GM10266 (cell line): ENCODE data around the gene EHMT1.
"Not testable (repeated sequence)": the region's sequence is repeated elsewhere in the genome, so short reads cannot be mapped to it uniquely, and the experiment has no call there.

ENCODE experiments used
- DNase-seq: peaks from one replicate; pipeline ENCODE4 v3.0.0; 2012; ENCODE audit errors: extremely low spot score
- TF ChIP-seq, protein P1 (sequence below): IDR thresholded peaks from 2 replicates; pipeline ENCODE4 v1.5.1; 2012; ENCODE audit warnings: mild to moderate bottlenecking, low read depth; ENCODE audit not compliant: control insufficient read depth, insufficient read depth; ENCODE audit errors: missing control alignments

The EHMT1 gene

DNA sequence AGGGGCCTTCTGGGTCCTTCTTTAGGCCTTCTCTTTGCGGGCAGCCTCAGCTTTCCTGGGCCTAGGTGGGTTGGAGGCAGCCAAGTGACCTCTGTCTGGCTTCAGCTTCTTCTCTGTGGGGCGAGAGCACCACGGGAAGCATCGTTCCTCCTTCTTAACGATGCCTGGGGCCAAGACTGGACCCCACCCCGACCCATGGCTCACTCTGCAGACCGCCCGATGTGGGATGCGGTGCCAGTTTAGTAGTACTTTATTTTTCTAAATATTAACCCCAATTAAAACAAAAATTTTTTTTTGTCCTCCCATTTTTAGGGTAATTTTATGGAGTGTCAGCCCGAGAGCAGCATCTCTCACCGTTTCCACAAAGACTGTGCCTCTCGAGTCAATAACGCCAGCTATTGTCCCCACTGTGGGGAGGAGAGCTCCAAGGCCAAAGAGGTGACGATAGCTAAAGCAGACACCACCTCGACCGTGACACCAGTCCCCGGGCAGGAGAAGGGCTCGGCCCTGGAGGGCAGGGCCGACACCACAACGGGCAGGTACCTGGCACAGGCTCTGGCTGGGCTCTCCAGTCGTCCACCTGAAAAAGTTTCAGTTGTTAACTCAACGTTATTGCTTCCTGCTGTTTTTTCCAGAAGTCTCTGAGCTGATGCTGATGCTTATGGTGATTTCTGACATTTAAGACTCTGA lies 157.6 kb downstream of the EHMT1 start:
- DNase-seq, result no peak
- TF ChIP-seq, protein P1, sequence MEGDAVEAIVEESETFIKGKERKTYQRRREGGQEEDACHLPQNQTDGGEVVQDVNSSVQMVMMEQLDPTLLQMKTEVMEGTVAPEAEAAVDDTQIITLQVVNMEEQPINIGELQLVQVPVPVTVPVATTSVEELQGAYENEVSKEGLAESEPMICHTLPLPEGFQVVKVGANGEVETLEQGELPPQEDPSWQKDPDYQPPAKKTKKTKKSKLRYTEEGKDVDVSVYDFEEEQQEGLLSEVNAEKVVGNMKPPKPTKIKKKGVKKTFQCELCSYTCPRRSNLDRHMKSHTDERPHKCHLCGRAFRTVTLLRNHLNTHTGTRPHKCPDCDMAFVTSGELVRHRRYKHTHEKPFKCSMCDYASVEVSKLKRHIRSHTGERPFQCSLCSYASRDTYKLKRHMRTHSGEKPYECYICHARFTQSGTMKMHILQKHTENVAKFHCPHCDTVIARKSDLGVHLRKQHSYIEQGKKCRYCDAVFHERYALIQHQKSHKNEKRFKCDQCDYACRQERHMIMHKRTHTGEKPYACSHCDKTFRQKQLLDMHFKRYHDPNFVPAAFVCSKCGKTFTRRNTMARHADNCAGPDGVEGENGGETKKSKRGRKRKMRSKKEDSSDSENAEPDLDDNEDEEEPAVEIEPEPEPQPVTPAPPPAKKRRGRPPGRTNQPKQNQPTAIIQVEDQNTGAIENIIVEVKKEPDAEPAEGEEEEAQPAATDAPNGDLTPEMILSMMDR, result no peak

DNA sequence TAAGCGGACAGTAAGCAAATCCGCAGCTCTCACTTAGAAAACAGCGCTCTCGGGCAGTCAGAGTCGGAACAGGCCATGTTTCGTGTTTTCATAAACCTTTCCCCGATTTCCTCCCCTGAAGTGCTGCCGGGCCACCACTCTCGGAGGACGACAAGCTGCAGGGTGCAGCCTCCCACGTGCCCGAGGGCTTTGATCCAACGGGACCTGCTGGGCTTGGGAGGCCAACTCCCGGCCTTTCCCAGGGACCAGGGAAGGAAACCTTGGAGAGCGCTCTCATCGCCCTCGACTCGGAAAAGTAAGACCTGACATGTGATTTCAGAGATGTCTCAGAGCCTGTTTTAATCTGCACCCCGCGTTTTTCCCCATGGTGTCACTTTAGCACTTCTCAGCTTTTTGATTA lies 159.0 kb downstream of the EHMT1 start:
- no peak for DNase-seq
- TF ChIP-seq, protein P1, result no peak

DNA sequence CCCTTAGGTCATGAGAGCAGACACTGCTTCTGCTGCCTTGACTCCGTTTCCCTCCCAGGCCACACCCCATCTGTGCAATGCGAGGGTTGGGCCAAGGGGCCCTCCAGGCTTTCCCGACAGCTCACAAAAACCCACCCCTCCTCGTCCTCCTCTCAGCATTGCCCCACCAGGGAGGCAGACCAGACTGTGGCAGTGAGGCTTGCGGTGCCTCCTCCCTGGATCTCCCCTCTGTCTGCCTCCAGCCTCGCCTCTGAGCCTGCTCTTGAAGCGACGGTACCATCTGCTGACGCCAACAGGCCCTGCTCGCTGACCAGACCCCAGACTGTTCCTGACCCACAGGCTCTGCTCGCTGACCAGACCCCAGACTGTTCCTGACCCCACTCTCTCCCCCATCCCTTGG lies 159.5 kb downstream of the EHMT1 start:
- TF ChIP-seq, protein P1, result no peak
- no peak for DNase-seq

DNA sequence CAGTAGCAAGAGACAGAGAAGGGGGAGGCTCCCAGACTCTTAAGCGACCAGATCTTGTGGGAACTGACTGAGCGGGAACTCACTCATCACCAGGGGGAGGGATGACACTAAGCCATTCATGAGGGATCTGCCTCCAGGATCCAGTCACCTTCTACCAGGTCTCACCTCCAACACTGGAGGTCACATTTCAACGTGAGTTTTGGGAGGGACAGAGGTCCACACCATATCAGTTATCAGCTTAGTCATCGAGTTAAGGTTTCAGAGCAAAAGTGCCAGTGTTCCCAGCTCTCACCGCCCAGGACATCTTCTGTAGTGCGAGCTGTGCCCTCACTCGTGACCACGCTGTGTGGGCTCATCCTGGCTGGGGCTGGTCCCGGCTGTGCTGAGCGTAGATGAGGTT lies 160.1 kb downstream of the EHMT1 start:
- TF ChIP-seq, protein P1, result no peak
- no peak for DNase-seq

DNA sequence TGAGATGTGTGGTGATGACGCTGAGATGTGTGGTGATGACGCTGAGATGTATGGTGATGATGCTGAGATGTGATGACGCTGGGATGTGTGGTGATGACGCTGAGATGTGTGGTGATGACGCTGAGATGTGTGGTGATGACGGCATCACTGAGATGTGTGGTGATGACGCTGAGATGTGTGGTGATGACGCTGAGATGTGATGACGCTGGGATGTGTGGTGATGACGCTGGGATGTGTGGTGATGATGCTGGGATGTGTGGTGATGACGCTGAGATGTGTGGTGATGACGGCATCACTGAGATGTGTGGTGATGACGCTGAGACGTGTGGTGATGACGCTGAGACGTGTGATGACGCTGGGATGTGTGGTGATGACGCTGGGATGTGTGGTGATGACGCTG lies 161.2 kb downstream of the EHMT1 start:
- DNase-seq, result not testable (repeated sequence)

DNA sequence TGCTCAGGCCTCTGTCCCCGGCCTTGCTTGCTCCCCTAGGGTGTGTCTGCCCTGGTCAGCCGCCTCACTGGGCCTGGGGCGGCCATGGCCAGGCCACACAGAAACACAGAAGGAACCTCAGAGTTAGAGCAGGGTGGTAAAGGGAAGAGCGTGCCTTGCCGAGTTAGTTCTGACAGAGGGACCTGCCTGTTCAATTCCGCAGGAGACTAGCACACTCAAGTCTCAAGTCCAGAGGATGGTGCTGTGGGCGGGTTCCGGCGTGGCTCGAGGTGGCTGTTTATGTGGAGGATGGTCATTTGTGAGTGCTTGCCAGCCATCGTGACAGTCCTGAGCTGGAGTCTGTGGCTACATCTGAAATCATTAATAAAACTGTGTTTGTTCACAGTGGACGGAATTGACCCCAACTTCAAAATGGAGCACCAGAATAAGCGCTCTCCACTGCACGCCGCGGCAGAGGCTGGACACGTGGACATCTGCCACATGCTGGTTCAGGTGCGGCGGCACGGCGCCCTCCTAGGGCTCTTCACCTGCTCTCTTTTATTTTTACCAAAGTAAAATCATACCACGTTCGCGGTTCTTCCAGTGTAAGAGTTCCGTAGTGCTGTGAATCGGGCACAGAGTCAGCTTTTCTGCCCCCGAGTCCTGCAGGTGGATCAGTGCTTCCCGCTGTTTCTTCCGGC lies 163.2 kb downstream of the EHMT1 start:
- TF ChIP-seq, protein P1, result no peak
- no peak for DNase-seq

DNA sequence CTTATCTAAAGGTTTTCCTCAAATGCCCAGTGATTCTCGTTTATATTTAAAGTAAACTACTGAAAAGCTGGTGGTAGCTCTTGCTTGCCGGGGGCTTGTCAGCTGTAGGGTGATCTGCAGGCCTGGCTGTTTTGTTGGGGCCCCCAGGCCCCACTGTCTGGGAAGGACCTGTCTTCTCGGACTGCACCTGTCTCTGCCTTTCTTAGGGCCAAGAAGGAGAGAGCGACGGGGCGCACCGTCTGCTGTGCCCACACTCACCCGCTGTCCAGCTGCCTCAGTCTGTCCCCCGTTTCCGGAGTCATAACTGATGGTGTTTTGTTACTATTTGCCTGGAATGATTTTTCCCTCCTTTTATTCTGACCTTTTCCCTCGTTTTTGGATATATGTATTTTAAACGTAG lies 164.7 kb downstream of the EHMT1 start:
- TF ChIP-seq, protein P1, result no peak
- DNase-seq, result no peak

DNA sequence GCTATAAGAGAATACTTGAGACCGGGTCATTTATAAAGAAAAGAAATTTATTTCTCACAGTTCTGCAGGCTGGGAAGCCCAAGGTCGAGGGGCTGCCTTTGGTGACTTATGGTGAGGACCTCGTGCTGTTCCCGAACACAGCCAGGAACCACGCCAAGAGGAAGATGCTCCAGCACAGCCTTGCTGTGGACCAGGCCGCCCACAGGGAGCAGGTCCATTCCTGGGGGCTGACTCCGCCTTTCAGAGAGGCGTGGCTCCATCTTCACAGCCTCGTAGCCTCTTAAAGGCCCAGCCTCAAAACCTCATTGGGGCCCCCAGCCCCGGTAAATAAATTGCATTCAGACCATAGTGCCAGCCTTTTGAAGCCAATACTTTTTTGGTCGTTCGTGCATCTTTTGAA lies 165.2 kb downstream of the EHMT1 start:
- DNase-seq, result no peak
- TF ChIP-seq, protein P1, result no peak
